H1 (cell line): ENCODE data around the gene DDC. TPM values are rescaled to one million over a fixed set of nuclear protein-coding genes. Genes with fewer than 3 reads are reported as not detected.

ENCODE experiments used
- CTCF ChIA-PET: fragments of 300-600 bp; sonication (Branson Sonifier 250); formaldehyde crosslinking; loops from one replicate; lab custom pipeline; 2021; ENCODE audit not compliant: partially characterized antibody; lab: Charles Lee
- POLR2A ChIA-PET: fragments of 300-600 bp; sonication (Branson Sonifier 250); formaldehyde crosslinking; loops from one replicate; lab custom pipeline; 2021; ENCODE audit warnings: inconsistent platforms; ENCODE audit not compliant: partially characterized antibody; lab: Charles Lee
- DNase-seq, 2 experiments: peaks; one replicate each; pipeline versions ENCODE4 v3.0.0 to v3.0.0-alpha.2; 2010 to 2022; ENCODE audit warnings: low spot score in 2 of 2, low read depth in 1 of 2, mixed read lengths in 1 of 2
- FAIRE-seq: peaks from 2 replicates; lab custom pipeline; 2011; peaks lifted over from hg19 to GRCh38; lab: Jason Lieb, UNC
- H2AFZ ChIP-seq: 2 replicates; pipeline ENCODE4 v1.8.1; 2012; ENCODE audit warnings: low read length, inconsistent platforms
- H2AK5ac ChIP-seq: 2 replicates; pipeline ENCODE4 v1.6.1; 2013; ENCODE audit warnings: low read depth, low read length
- H2BK120ac ChIP-seq: replicated peaks from 2 replicates; pipeline ENCODE3; 2013; ENCODE audit warnings: low read depth, low read length, inconsistent platforms
- H2BK12ac ChIP-seq: 2 replicates; pipeline ENCODE4 v1.6.1; 2013; ENCODE audit warnings: low read depth, low read length
- H2BK15ac ChIP-seq: 2 replicates; pipeline ENCODE4 v1.6.1; 2013; ENCODE audit warnings: low read length
- H2BK20ac ChIP-seq: 2 replicates; pipeline ENCODE4 v1.6.1; 2013; ENCODE audit warnings: low read length
- H2BK5ac ChIP-seq: 2 replicates; pipeline ENCODE4 v1.6.1; 2013; ENCODE audit warnings: low read depth, low read length
- H3K14ac ChIP-seq: 2 replicates; pipeline ENCODE4 v1.6.1; 2013; ENCODE audit warnings: inconsistent platforms; ENCODE audit not compliant: insufficient read length
- H3K18ac ChIP-seq: 2 replicates; pipeline ENCODE4 v1.6.1; 2013; ENCODE audit warnings: low read length; ENCODE audit errors: extremely low read depth
- H3K23ac ChIP-seq: 2 replicates; pipeline ENCODE4 v1.6.1; 2013; ENCODE audit warnings: inconsistent platforms; ENCODE audit not compliant: insufficient read length
- H3K23me2 ChIP-seq: 2 replicates; pipeline ENCODE4 v1.6.1; 2013; ENCODE audit warnings: low read depth, low read length
- H3K27ac ChIP-seq: 2 replicates; pipeline ENCODE4 v1.6.1; 2011; ENCODE audit warnings: low read depth, low read length, inconsistent platforms
- H3K27me3 ChIP-seq, 4 experiments: replicated peaks in 1 of 4; 1 replicate in 1 of 4; 2 replicates in 3 of 4; pipeline versions ENCODE4 v1.6.1 to v1.8.1; 2011 to 2013; ENCODE audit warnings: low read length in 3 of 4, mild to moderate bottlenecking in 3 of 4, inconsistent platforms in 2 of 4, mixed read lengths in 2 of 4, moderate library complexity in 1 of 4; ENCODE audit not compliant: control insufficient read depth in 3 of 4, insufficient read depth in 3 of 4; ENCODE audit errors: extremely low read depth in 1 of 4
- H3K36me3 ChIP-seq, 4 experiments: 2 replicates each; pipeline versions ENCODE4 v1.6.1 to v1.8.1; 2011 to 2013; ENCODE audit warnings: mild to moderate bottlenecking in 4 of 4, low read length in 3 of 4, moderate library complexity in 2 of 4, control low read depth in 1 of 4, inconsistent platforms in 1 of 4; ENCODE audit not compliant: insufficient read depth in 4 of 4, control insufficient read depth in 2 of 4
- H3K4ac ChIP-seq: replicated peaks from 2 replicates; pipeline ENCODE3; 2013; ENCODE audit warnings: low read length, low read depth, mixed read lengths, inconsistent platforms; ENCODE audit not compliant: insufficient read length
- H3K4me1 ChIP-seq, 4 experiments: replicated peaks in 1 of 4; 1 replicate in 1 of 4; 2 replicates in 3 of 4; pipeline versions ENCODE4 v1.6.1 to v1.8.1; 2011 to 2013; ENCODE audit warnings: low read length in 3 of 4, inconsistent platforms in 2 of 4, mixed read lengths in 1 of 4; ENCODE audit not compliant: insufficient read depth in 4 of 4, control insufficient read depth in 3 of 4
- H3K4me2 ChIP-seq, 2 experiments: 2 replicates each; pipeline versions ENCODE4 v1.6.1 to v1.8.1; 2011 to 2013; ENCODE audit warnings: low read depth in 2 of 2, low read length in 2 of 2, control low read depth in 1 of 2, inconsistent platforms in 1 of 2, mild to moderate bottlenecking in 1 of 2; ENCODE audit not compliant: insufficient read depth in 1 of 2
- H3K4me3 ChIP-seq, 4 experiments: fragments of 200-600, 300-600 bp in 1 of 4; sonication (generic), shearing (Covaris generic), sonication (Bioruptor Twin) in 1 of 4; 2 replicates each; pipeline versions ENCODE4 v1.5.1 to v1.8.1; 2011 to 2016; ENCODE audit warnings: low read length in 4 of 4, low read depth in 3 of 4, control low read depth in 2 of 4, inconsistent platforms in 2 of 4, mild to moderate bottlenecking in 2 of 4, mixed read lengths in 1 of 4, moderate library complexity in 1 of 4; ENCODE audit not compliant: insufficient read depth in 2 of 4; ENCODE audit errors: extremely low read depth in 1 of 4
- H3K56ac ChIP-seq: replicated peaks from 2 replicates; pipeline ENCODE3; 2013; ENCODE audit warnings: low read depth, mild to moderate bottlenecking, mixed read lengths, low read length, inconsistent platforms; ENCODE audit not compliant: insufficient read length
- H3K79me1 ChIP-seq: 2 replicates; pipeline ENCODE4 v1.6.1; 2013; ENCODE audit warnings: low read depth, low read length, control low read depth
- H3K79me2 ChIP-seq, 2 experiments: 2 replicates each; pipeline versions ENCODE4 v1.6.1 to v1.8.1; 2012 to 2013; ENCODE audit warnings: low read length in 2 of 2, mild to moderate bottlenecking in 2 of 2, inconsistent platforms in 1 of 2; ENCODE audit not compliant: insufficient read depth in 2 of 2, control insufficient read depth in 1 of 2
- H3K9ac ChIP-seq, 4 experiments: replicated peaks in 1 of 4; 1 replicate in 1 of 4; 2 replicates in 3 of 4; pipeline versions ENCODE4 v1.6.1 to v1.8.1; 2011 to 2013; ENCODE audit warnings: low read depth in 3 of 4, low read length in 3 of 4, control low read depth in 2 of 4, mild to moderate bottlenecking in 2 of 4, moderate library complexity in 2 of 4, inconsistent platforms in 1 of 4; ENCODE audit errors: extremely low read depth in 1 of 4
- H3K9me3 ChIP-seq, 2 experiments: 2 replicates each; pipeline versions ENCODE4 v1.6.1 to v1.8.1; 2012 to 2013; ENCODE audit warnings: mild to moderate bottlenecking in 2 of 2, moderate library complexity in 2 of 2, control low read depth in 1 of 2, inconsistent platforms in 1 of 2, low read depth in 1 of 2, low read length in 1 of 2, mixed read lengths in 1 of 2; ENCODE audit not compliant: insufficient read depth in 2 of 2
- H4K20me1 ChIP-seq, 2 experiments: replicated peaks in 1 of 2; 2 replicates each; pipeline versions ENCODE3 to v1.8.1; 2011 to 2013; ENCODE audit warnings: inconsistent platforms in 2 of 2, low read length in 2 of 2, mild to moderate bottlenecking in 1 of 2; ENCODE audit not compliant: insufficient read depth in 2 of 2, control insufficient read depth in 1 of 2
- H4K5ac ChIP-seq: 2 replicates; pipeline ENCODE4 v1.6.1; 2013; ENCODE audit warnings: low read length, low read depth, mixed read lengths, inconsistent platforms; ENCODE audit not compliant: insufficient read length
- H4K8ac ChIP-seq: 2 replicates; pipeline ENCODE4 v1.8.0; 2013; ENCODE audit warnings: mild to moderate bottlenecking, moderate library complexity, low read length, inconsistent platforms; ENCODE audit not compliant: insufficient read depth; ENCODE audit errors: extremely low read depth
- H4K91ac ChIP-seq: replicated peaks from 2 replicates; pipeline ENCODE3; 2013; ENCODE audit warnings: low read length, mixed read lengths, inconsistent platforms; ENCODE audit not compliant: insufficient read length
- BCL11A ChIP-seq, 2 experiments: IDR thresholded peaks; one replicate each; pipeline ENCODE4 v1.6.1; 2011; ENCODE audit warnings: low read depth in 2 of 2, low read length in 2 of 2, mild to moderate bottlenecking in 2 of 2
- JUND ChIP-seq: IDR thresholded peaks from 2 replicates; pipeline ENCODE4 v1.6.1; 2011; ENCODE audit warnings: mild to moderate bottlenecking, improper control_type of control experiment, low read length
- KDM1A ChIP-seq: fragments of 200-600, 300-600 bp; sonication (generic); IDR thresholded peaks from 2 replicates; pipeline ENCODE4 v1.7.1; 2016; ENCODE audit warnings: mild to moderate bottlenecking, low read length, borderline replicate concordance
- POLR2AphosphoS5 ChIP-seq: IDR thresholded peaks from 2 replicates; pipeline ENCODE4 v1.6.1; 2011; ENCODE audit warnings: low read depth, low read length
- RAD21 ChIP-seq, 2 experiments: IDR thresholded peaks in 1 of 2; conservative IDR thresholded peaks in 1 of 2; 2 replicates each; pipeline ENCODE4 v1.6.1; 2011; ENCODE audit warnings: low read depth in 2 of 2, low read length in 2 of 2, improper control_type of control experiment in 1 of 2, inconsistent platforms in 1 of 2, mild to moderate bottlenecking in 1 of 2, moderate library complexity in 1 of 2
- RBBP5 ChIP-seq: IDR thresholded peaks from 2 replicates; pipeline ENCODE4 v1.7.1; 2012; ENCODE audit warnings: low read depth, mild to moderate bottlenecking, inconsistent platforms, low read length, moderate library complexity, borderline replicate concordance
- RNF2 ChIP-seq: fragments of 200-900, 300-1000 bp; sonication (generic); IDR thresholded peaks from 2 replicates; pipeline ENCODE4 v1.7.1; 2016; ENCODE audit warnings: borderline replicate concordance, low read depth, mild to moderate bottlenecking, antibody characterized with exemption, low read length; ENCODE audit not compliant: poor library complexity, severe bottlenecking; ENCODE audit errors: missing control alignments
- SP2 ChIP-seq: IDR thresholded peaks from 2 replicates; pipeline ENCODE4 v1.6.1; 2012; ENCODE audit warnings: mild to moderate bottlenecking, low read length, inconsistent platforms
- SUZ12 ChIP-seq: fragments of 200-600 bp; sonication (generic); IDR thresholded peaks from 2 replicates; pipeline ENCODE4 v1.6.1; 2012; ENCODE audit warnings: mild to moderate bottlenecking, inconsistent platforms, low read length, moderate library complexity, mixed read lengths
- TAF1 ChIP-seq: IDR thresholded peaks from 2 replicates; pipeline ENCODE4 v1.6.1; 2011; ENCODE audit warnings: mild to moderate bottlenecking, low read depth, low read length
- WGBS, 2 experiments: shearing (Covaris generic) in 1 of 2; methylation state at CpG; one replicate each; pipeline versions ENCODE4 v1.1.6 to v1.1.7; 2013 to 2015; ENCODE audit warnings: low lambda C conversion rate in 2 of 2, mixed read lengths in 2 of 2, inconsistent platforms in 1 of 2, low coverage in 1 of 2, missing lambda C conversion rate in 1 of 2; ENCODE audit not compliant: insufficient replicate concordance in 2 of 2, insufficient coverage in 1 of 2, insufficient read length in 1 of 2; ENCODE audit errors: extremely low coverage in 1 of 2, missing lambda C conversion rate in 1 of 2; 5-methylcytosine and 5-hydroxymethylcytosine counted together
- polyA plus RNA-seq, 7 experiments: library from polyadenylated mRNA; depleted of rRNA in 3 of 7; stranded (reverse) in 5 of 7; unstranded in 2 of 7; fragments of >200 nt in 5 of 7; fragments of 200-250 nt in 2 of 7; gene quantifications; 1 replicate in 5 of 7; 2 replicates in 1 of 7; 4 replicates in 1 of 7; pipeline versions ENCODE4 v1.2.1 to v1.2.3, GENCODE V29; 2011 to 2013; ENCODE audit warnings: missing spikeins in 2 of 7, mixed read lengths in 2 of 7
- total RNA-seq: library from RNA; stranded (reverse); fragmentation: NEBNext Ultra II Directional; extraction: Animal tissue kit (Norgen Biotek cat#: 25700); gene quantifications from 2 replicates; pipeline ENCODE4 v1.2.1, GENCODE V29; 2021

DDC gene
- total and polyA plus RNA-seq, 2 of the 8 experiments (the other 6 are each of a cell fraction or from before 2014, with no cell fraction given): 0.05 TPM; not detected in 1

DNA sequence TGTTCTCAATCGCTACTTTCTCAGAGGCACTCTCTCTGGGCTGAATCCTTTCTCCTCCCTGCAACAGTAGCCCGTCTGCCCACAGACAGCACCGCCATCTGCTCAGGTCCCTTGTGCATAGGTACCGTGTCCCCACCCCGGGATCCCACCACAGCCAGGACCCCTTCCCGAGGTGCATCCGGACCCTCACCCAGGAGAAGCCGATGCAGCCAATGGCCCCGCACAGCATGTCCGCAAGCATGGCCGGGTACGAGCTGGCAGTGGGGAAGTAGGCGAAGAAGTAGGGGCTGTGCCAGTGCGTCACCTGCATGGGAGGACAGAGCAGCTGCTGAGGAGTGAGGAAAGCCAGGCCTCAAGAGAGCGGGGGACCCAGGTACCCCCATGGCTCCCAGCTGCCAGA lies 25.5 kb downstream of the DDC start:
- CTCF ChIA-PET: interaction anchor here (0.8 to 1.8 kb wide), 6 partner anchors 9 to 413 kb away, joined by 3 to 7 read pairs (median 4); no protein-coding TSS in a partner anchor
- H2AFZ ChIP-seq: no peak overlapping the region
- H2BK120ac ChIP-seq: no peak overlapping the region
- H3K56ac ChIP-seq: no peak overlapping the region
- H3K23me2 ChIP-seq: 0 out of 2 replicates have a peak, but pooled peaks cover 2% of the 10 kb centered on the region
- H4K20me1 ChIP-seq: no peaks in the 10 kb centered on the region
- H2BK15ac ChIP-seq: no peak overlapping the region
- H3K9me3 ChIP-seq: no peaks in the 10 kb centered on the region
- no peak for FAIRE-seq
- DNase-seq: no peak
- H3K27ac ChIP-seq: no peak overlapping the region
- no peak overlapping the region for H2BK20ac ChIP-seq
- no peak overlapping the region for H3K4me3 ChIP-seq
- no peak overlapping the region for H3K4me2 ChIP-seq
- H3K36me3 ChIP-seq: no peaks in the 10 kb centered on the region
- H3K9ac ChIP-seq: no peak overlapping the region
- H2BK5ac ChIP-seq: no peak overlapping the region
- no peak overlapping the region for H3K23ac ChIP-seq
- peaks cover 2% of the 10 kb centered on the region; the same call in 1 of the 2 replicates for H3K79me1 ChIP-seq
- no peaks in the 10 kb centered on the region; a peak in 1 of 7 replicates for H3K4me1 ChIP-seq
- TF ChIP-seq SUZ12 (no peak), KDM1A (no peak), BCL11A (IDR thresholded peaks at IDR 0.05; ENCODE audit: low read depth in 2 of 2, low read length in 2 of 2) (no peak), POLR2AphosphoS5 (no peak), TAF1 (no peak), JUND (no peak), RBBP5 (no peak), RAD21 (IDR thresholded peaks at IDR 0.05 in 1 of 2, conservative IDR thresholded peaks at IDR 0.05 in 1 of 2; ENCODE audit: low read depth in 2 of 2, low read length in 2 of 2) (no peak), RNF2 (no peak), SP2 (no peak)
- TF ChIP-seq, all 59 proteins: peak for 0
- POLR2A ChIA-PET: no interaction called here
- Histone ChIP-seq H3K79me2 (no peaks in the 10 kb centered on the region), H2BK12ac (no peak overlapping the region), H4K91ac (no peak overlapping the region), H4K5ac (no peak overlapping the region), H4K8ac (no peak overlapping the region), H3K4ac (no peak overlapping the region), H3K18ac (no peak overlapping the region), H3K27me3 (no peaks in the 10 kb centered on the region), H3K14ac (no peak overlapping the region), H2AK5ac (no peak overlapping the region)
- 91% methylated on average over 15 of the region's 15 CpGs; no CpG with 5 or more reads in 1 of the 2 experiments for WGBS, 2 experiments
